Measurements from ENCODE around the gene COL23A1. TPM values are rescaled to one million over a fixed set of nuclear protein-coding genes. Genes with fewer than 3 reads are reported as not detected.

The COL23A1 gene
- polyA plus RNA-seq, 1 donor (not counting 4 experiments of a cell fraction or from before 2014, with no cell fraction given), result not detected

DNA sequence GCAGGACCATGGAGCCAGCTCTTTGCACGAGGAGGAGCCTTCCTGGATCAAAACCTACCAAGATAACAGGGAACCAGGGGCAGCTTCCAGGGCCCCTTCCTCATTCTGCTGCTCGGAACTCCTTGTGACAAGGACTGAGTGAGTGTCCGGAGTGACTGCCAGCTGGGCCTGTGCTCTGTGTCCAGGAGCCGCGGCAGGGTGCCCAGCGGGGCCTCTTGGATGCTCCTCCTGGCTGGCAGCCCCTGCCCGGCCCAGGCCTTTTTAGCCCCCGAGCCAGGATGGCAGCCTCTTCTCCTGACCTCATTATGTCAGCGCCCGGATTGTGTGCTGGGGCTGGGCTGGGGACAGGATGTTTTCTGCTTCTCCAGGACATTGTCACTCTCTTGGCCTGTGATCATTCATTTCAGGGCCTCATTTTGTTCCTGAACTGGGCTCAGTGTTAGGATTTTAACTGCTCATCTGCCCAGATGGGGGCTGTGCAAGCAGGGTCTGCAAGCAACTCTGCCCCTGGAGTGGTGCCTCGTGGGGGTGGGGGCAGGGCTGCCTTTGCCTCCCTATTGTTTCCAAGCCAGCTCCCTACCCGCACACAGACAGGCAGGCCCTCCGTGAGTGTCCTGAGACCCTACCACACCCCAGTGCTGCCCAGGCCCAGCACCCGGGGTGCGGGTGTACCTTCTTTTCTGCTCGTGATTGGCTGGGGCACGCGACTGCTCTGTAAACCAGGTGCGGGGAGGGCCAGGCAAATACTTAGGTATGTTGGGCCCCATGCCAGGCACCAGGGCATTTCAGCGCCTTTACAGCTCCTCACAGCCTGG, 161.6 kb downstream of the COL23A1 start:
- TF ChIP-seq EZH2 (IDR thresholded peaks at IDR 0.05; ENCODE audit: low read length), result no peak
- TF ChIP-seq, protein P1, sequence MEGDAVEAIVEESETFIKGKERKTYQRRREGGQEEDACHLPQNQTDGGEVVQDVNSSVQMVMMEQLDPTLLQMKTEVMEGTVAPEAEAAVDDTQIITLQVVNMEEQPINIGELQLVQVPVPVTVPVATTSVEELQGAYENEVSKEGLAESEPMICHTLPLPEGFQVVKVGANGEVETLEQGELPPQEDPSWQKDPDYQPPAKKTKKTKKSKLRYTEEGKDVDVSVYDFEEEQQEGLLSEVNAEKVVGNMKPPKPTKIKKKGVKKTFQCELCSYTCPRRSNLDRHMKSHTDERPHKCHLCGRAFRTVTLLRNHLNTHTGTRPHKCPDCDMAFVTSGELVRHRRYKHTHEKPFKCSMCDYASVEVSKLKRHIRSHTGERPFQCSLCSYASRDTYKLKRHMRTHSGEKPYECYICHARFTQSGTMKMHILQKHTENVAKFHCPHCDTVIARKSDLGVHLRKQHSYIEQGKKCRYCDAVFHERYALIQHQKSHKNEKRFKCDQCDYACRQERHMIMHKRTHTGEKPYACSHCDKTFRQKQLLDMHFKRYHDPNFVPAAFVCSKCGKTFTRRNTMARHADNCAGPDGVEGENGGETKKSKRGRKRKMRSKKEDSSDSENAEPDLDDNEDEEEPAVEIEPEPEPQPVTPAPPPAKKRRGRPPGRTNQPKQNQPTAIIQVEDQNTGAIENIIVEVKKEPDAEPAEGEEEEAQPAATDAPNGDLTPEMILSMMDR (optimal IDR thresholded peaks at IDR 0.05 in 1 of 3, IDR thresholded peaks at IDR 0.05 in 1 of 3, conservative IDR thresholded peaks at IDR 0.05 in 1 of 3; ENCODE audit: extremely low read depth in 1 of 3, insufficient read depth in 2 of 3, low read length in 3 of 3), result no peak

DNA sequence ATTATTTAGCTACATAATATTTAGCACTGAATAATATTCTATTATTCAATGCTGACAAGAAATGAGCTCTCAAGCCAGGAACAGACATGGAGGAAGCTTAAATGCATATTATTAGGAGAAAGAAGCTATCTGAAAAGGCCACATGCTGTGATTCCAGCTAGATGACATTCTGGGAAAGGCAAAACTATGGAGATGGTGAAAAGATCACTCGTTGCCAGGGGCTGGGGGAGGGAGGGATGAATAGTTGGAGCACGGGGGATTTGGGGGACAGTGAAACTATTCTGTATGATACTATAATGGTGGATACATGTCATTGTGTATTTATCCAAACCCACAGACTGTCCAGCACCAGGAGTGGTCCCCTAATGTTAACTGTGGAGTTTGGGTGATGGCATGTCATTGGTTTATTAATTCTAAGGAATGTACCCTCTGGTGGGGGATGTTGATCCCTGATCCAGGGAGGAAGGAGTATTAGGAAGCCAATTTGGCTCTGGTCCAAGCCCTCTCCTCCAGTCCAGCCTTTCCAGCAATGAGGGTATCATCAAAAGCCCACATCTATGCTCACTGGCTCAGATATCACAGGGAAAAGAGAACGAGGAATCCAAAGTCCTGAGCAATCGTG, 162.5 kb downstream of the COL23A1 start:
- no peak for FAIRE-seq
- no peaks in the 10 kb centered on the region for H3K79me2 ChIP-seq (ENCODE audit: control insufficient read depth, insufficient read depth, low read length)
- H3K4me1 ChIP-seq (ENCODE audit: control insufficient read depth, extremely low read depth, insufficient read depth, low read length), result peaks cover 2% of the 10 kb centered on the region
- H3K9me1 ChIP-seq (ENCODE audit: control insufficient read depth, extremely low read depth, insufficient read depth, low read length), result no peaks in the 10 kb centered on the region
- TF ChIP-seq, protein P1 (optimal IDR thresholded peaks at IDR 0.05 in 1 of 3, IDR thresholded peaks at IDR 0.05 in 1 of 3, conservative IDR thresholded peaks at IDR 0.05 in 1 of 3; ENCODE audit: extremely low read depth in 1 of 3, insufficient read depth in 2 of 3, low read length in 3 of 3), result no peak
- no peak for TF ChIP-seq EZH2 (IDR thresholded peaks at IDR 0.05; ENCODE audit: low read length)
- no peaks in the 10 kb centered on the region for H3K36me3 ChIP-seq (ENCODE audit: control insufficient read depth in 2 of 2, extremely low read depth in 1 of 2, insufficient read depth in 2 of 2, low read length in 2 of 2)
- H3K27me3 ChIP-seq (ENCODE audit: control insufficient read depth, extremely low read depth, insufficient read depth, low read length), result no peaks in the 10 kb centered on the region
- no peak overlapping the region for H3K4me2 ChIP-seq (ENCODE audit: control insufficient read depth, extremely low read depth, insufficient read depth, low read depth, low read length)
- dilution Hi-C loops (cut with MboI; ENCODE audit: extremely low pct_ligation_motif_present, low sequenced_read_pairs), result no loop called here
- no peak overlapping the region for H2AFZ ChIP-seq (ENCODE audit: control insufficient read depth, low read length)
- DNase-seq (ENCODE audit: low read depth, low spot score), result no peak
- H3K9ac ChIP-seq (ENCODE audit: control insufficient read depth, extremely low read depth, insufficient read depth, low read length), result no peak overlapping the region
- H3K9me3 ChIP-seq (ENCODE audit: control insufficient read depth, low read depth, low read length), result no peaks in the 10 kb centered on the region
- no peaks in the 10 kb centered on the region for H4K20me1 ChIP-seq (ENCODE audit: control insufficient read depth, extremely low read depth, insufficient read depth, low read length)
- no peak overlapping the region for H3K27ac ChIP-seq (ENCODE audit: control insufficient read depth, insufficient read depth, low read length)
- no peak overlapping the region for H3K4me3 ChIP-seq (ENCODE audit: control insufficient read depth in 2 of 3, extremely low read depth in 1 of 3, insufficient read depth in 2 of 3, low read depth in 1 of 3, low read length in 3 of 3)

More for the DNA sequence above, 161.6 kb downstream of the COL23A1 start:
- dilution Hi-C loops (cut with MboI; ENCODE audit: extremely low pct_ligation_motif_present, low sequenced_read_pairs), result no loop called here
- H3K4me1 ChIP-seq (ENCODE audit: control insufficient read depth, extremely low read depth, insufficient read depth, low read length), result peaks cover 2% of the 10 kb centered on the region
- H3K4me2 ChIP-seq (ENCODE audit: control insufficient read depth, extremely low read depth, insufficient read depth, low read depth, low read length), result no peak overlapping the region
- H2AFZ ChIP-seq (ENCODE audit: control insufficient read depth, low read length), result no peak overlapping the region
- DNase-seq (ENCODE audit: low read depth, low spot score) (no peak), FAIRE-seq (no peak)
- H3K27ac ChIP-seq (ENCODE audit: control insufficient read depth, insufficient read depth, low read length), result no peak overlapping the region
- H3K36me3 ChIP-seq (ENCODE audit: control insufficient read depth in 2 of 2, extremely low read depth in 1 of 2, insufficient read depth in 2 of 2, low read length in 2 of 2), result no peaks in the 10 kb centered on the region
- no peaks in the 10 kb centered on the region for H4K20me1 ChIP-seq (ENCODE audit: control insufficient read depth, extremely low read depth, insufficient read depth, low read length)
- no peak overlapping the region for H3K4me3 ChIP-seq (ENCODE audit: control insufficient read depth in 2 of 3, extremely low read depth in 1 of 3, insufficient read depth in 2 of 3, low read depth in 1 of 3, low read length in 3 of 3)
- H3K27me3 ChIP-seq (ENCODE audit: control insufficient read depth, extremely low read depth, insufficient read depth, low read length), result no peaks in the 10 kb centered on the region
- H3K9me3 ChIP-seq (ENCODE audit: control insufficient read depth, low read depth, low read length), result no peaks in the 10 kb centered on the region
- H3K9ac ChIP-seq (ENCODE audit: control insufficient read depth, extremely low read depth, insufficient read depth, low read length), result no peak overlapping the region
- H3K9me1 ChIP-seq (ENCODE audit: control insufficient read depth, extremely low read depth, insufficient read depth, low read length), result no peaks in the 10 kb centered on the region
- H3K79me2 ChIP-seq (ENCODE audit: control insufficient read depth, insufficient read depth, low read length), result no peaks in the 10 kb centered on the region
